NCI-H69 (cell line): Measurements from ENCODE around the gene ELAVL3.
"Not testable (repeated sequence)": the region's sequence is repeated elsewhere in the genome, so short reads cannot be mapped to it uniquely, and the experiment has no call there.

Experiments
- DNase-seq: peaks from one replicate; lab custom pipeline; 2025; lab: John Stamatoyannopoulos, UW

The ELAVL3 gene

DNA sequence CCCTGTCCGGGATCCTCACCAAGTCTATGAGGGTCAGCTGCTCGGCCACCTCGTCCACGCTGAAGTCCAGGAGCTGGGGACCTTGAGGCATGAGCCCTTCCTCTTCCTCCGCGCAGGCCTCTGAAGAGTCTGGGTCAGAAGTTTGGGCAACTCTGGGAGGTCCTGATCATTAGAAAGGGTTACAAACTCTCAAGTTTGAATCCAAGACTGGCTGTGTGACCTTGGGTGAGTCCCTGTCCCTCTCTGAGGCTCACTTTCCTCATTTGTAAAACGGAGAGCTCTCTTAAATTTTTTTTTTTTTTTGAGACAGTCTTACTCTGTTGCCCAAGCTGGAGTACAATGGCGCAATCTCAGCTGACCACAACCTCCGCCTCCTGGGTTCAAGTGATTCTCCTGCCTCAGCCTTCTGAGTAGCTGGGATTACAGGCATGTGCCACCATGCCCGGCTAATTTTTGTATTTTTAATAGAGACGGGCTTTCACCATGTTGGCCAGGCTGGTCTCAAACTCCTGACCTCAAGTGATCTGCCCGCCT, 74.1 kb downstream of the ELAVL3 start:
- DNase-seq: not testable (repeated sequence)

DNA sequence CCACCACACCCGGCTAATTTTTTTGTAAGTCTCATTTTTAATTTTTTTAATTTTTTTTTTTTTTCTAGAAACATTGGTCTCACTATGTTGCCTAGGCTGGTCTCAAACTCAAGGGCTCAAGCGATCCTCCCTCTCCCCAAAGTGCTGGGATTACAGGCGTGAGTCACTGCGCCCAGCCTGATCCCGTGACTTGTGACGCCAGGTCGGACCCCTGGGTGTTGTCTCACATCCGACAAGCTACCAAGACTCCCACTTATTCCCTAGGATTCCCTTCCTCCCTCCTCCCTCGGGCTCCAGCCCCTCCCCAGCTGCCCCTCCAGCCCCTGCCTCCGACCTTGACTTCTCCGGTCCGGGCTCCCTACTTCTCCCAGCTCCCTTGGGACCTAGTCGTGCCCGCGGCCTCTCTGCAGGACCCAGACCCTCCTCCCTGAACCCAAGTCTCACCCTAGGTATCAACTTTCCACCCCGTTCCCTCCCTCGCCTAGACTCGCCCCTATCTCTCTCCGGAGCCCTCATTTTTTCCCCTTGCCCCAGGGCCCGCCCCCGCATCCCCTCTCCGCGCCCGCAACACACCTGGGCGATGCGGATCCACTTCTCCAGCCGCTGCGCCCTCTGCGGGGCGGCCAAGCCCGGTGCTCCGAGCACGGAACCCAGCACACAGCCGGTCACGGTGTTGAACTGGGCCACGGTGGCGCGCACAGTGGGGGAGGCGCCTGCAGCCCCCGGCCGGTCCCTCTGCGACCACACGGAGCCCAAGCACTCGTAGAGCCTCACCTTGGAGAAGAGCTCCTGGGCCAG, 74.8 kb downstream of the ELAVL3 start:
- DNase-seq: peak; percentile 42

DNA sequence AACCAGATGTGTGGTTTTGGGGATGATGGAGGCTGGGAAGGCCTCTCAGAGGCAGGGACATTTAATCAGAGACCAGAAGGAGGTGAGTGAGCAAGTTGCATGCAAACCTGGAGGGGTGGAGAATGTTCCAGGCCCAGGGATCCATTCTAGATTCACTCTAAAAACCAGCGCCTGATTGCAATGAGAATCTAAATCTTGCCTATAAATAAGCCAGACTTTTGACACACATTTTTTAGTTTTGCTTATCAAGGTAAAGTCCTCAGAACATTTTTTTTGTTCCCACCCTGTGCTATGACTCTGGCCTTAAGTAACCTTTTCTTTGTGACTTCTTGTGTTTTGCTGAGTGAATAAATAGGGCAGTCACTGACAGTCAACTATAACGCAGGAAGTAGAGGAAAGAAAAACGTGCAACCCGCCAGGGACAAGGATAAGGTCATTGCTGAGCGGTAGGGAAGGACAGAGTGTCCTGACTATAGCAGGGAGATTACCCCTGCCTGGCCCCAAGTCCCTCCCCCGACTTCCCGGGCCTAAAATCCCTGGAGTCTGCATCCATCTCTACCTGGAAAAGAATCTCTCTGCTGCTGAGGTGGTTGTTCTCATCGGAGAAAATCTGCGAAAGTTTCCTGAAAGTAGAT, 76.1 kb downstream of the ELAVL3 start:
- no peak for DNase-seq

DNA sequence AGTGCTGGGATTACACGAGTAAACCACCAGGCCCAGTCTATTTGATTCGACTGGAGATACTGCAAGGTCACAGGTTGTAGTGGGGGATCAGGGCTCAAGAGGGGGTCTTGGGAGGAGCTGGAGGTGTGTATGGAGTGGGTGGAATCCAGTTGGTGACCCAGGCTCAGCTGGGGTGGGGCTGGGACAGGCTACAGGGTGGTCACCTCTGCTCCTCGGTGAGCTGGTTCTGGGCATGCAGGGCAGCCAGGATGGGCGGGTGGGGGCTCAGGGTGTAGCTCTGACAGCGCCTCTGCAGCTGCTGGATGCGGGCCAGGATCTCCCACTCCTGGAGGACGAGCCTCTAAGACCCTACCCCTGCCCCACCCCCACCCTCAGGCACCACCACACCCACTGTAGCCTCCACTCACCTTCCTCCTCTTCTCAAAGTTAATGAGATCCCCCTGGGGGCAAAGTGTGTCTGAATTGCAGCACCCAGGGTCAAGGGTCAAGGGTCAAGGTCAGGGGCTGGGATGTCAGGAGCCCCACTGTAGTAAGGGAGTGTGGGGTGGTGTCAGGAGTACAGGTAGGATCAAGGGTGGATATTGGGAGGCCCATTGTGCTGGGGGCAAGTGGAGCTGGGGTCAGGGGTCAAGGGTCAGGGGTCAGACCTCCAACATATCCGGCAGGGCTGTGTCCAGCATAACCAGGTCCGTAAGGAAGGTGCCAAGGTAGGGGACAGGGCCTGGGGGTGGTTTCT, 78.9 kb downstream of the ELAVL3 start:
- DNase-seq: no peak
